Astrocyte (in vitro differentiated cells and primary cell): ENCODE measurements around the gene CTNNAL1.
"Not testable (repeated sequence)": the region's sequence is repeated elsewhere in the genome, so short reads cannot be mapped to it uniquely, and the experiment has no call there.

Experiments
- EZH2 ChIP-seq: IDR thresholded peaks from 2 replicates; pipeline ENCODE4 v1.6.1; 2012; ENCODE audit warnings: mild to moderate bottlenecking, low read length, inconsistent platforms; ENCODE audit not compliant: insufficient read depth
- TF ChIP-seq, protein P1 (sequence below): IDR thresholded peaks from 2 replicates; pipeline ENCODE4 v1.5.1; 2011; ENCODE audit warnings: low read depth, mild to moderate bottlenecking, inconsistent platforms, low read length, moderate library complexity; ENCODE audit not compliant: insufficient read depth

DNA sequence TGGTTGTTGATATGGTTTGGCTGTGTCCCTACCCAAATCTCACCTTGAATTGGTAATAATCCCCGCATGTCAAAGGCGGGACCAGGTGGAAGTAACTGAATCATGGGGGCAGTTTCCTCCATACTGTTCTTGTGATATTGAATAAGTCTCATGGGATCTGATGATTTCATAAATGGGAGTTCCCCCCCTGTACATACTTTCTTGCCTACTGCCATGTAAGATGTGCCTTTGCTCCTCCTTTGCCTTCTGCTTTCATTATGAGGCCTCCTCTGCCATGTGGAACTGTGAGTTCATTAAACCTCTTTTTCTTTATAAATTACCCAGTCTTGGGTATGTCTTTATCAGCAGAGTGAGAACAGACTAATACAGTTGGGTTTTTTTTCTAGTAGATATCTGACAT lies 41.9 kb downstream of the CTNNAL1 start:
- TF ChIP-seq, protein P1, sequence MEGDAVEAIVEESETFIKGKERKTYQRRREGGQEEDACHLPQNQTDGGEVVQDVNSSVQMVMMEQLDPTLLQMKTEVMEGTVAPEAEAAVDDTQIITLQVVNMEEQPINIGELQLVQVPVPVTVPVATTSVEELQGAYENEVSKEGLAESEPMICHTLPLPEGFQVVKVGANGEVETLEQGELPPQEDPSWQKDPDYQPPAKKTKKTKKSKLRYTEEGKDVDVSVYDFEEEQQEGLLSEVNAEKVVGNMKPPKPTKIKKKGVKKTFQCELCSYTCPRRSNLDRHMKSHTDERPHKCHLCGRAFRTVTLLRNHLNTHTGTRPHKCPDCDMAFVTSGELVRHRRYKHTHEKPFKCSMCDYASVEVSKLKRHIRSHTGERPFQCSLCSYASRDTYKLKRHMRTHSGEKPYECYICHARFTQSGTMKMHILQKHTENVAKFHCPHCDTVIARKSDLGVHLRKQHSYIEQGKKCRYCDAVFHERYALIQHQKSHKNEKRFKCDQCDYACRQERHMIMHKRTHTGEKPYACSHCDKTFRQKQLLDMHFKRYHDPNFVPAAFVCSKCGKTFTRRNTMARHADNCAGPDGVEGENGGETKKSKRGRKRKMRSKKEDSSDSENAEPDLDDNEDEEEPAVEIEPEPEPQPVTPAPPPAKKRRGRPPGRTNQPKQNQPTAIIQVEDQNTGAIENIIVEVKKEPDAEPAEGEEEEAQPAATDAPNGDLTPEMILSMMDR = not testable (repeated sequence)
- TF ChIP-seq EZH2 = not testable (repeated sequence)
